Lung (tissue), 12 donors: Measurements from ENCODE around the gene AK3. TPM values are rescaled to one million over a fixed set of nuclear protein-coding genes. Genes with fewer than 3 reads are reported as not detected.
A peak's percentile ranks its signal among the peaks of the same experiment; 100 is the strongest.
"Not testable (repeated sequence)": the region's sequence is repeated elsewhere in the genome, so short reads cannot be mapped to it uniquely, and the experiment has no call there.

Source experiments
- ATAC-seq: fragments of 200-7000 bp; cut with Tn5 transposase; one replicate; pipeline ENCODE4 v1.9.1; 2020; ENCODE audit warnings: moderate number of reproducible peaks; ENCODE audit not compliant: insufficient read depth, low FRiP score
- DNase-seq, 3 donors: peaks; one replicate each; pipeline ENCODE4 v3.0.0-alpha.2; 2013 to 2017
- H3K27ac ChIP-seq, 2 donors: one replicate each; pipeline ENCODE4 v1.5.1; 2013; ENCODE audit warnings: mild to moderate bottlenecking in 2 of 2, moderate library complexity in 2 of 2, control low read depth in 1 of 2, inconsistent platforms in 1 of 2, low read depth in 1 of 2, low read length in 1 of 2
- H3K27me3 ChIP-seq, 3 donors: one replicate each; pipeline ENCODE4 v1.5.1; 2013; ENCODE audit warnings: low read length in 2 of 3; ENCODE audit not compliant: control insufficient read depth in 3 of 3, insufficient read depth in 3 of 3
- H3K36me3 ChIP-seq, 4 donors: one replicate each; pipeline ENCODE4 v1.5.1; 2013; ENCODE audit warnings: low read length in 4 of 4, mild to moderate bottlenecking in 1 of 4, moderate library complexity in 1 of 4; ENCODE audit not compliant: control insufficient read depth in 4 of 4, insufficient read depth in 4 of 4
- H3K4me1 ChIP-seq, 5 donors: one replicate each; pipeline ENCODE4 v1.5.1; 2013; ENCODE audit warnings: low read length in 5 of 5, mild to moderate bottlenecking in 2 of 5, moderate library complexity in 1 of 5; ENCODE audit not compliant: control insufficient read depth in 5 of 5, insufficient read depth in 5 of 5
- H3K4me3 ChIP-seq: one replicate; pipeline ENCODE4 v1.5.1; 2013; ENCODE audit warnings: mild to moderate bottlenecking, control low read depth, moderate library complexity
- H3K9ac ChIP-seq, 2 donors: one replicate each; pipeline ENCODE4 v1.5.1; 2013; ENCODE audit warnings: low read length in 2 of 2, control low read depth in 1 of 2; ENCODE audit not compliant: insufficient read depth in 1 of 2
- H3K9me3 ChIP-seq, 4 donors: one replicate each; pipeline ENCODE4 v1.5.1; 2013; ENCODE audit warnings: low read length in 3 of 4, mild to moderate bottlenecking in 1 of 4, moderate library complexity in 1 of 4; ENCODE audit not compliant: control insufficient read depth in 4 of 4, insufficient read depth in 3 of 4
- CTCF ChIP-seq: IDR thresholded peaks from 2 replicates; pipeline ENCODE4 v1.5.1; 2012; ENCODE audit warnings: mild to moderate bottlenecking; ENCODE audit errors: control extremely low read depth, extremely low read depth
- WGBS, 2 donors: extraction: QIAGEN DNeasy Blood & Tissue Kit; methylation state at CpG; one replicate each; pipeline ENCODE4 v1.1.7; 2013; 5-methylcytosine and 5-hydroxymethylcytosine counted together
- polyA plus RNA-seq, 2 donors: library from polyadenylated mRNA; stranded (reverse); fragments of 200-250 nt; gene quantifications; one replicate each; pipeline ENCODE4 v1.2.1, GENCODE V29; 2013
- total RNA-seq, 2 donors: library from RNA; depleted of rRNA in 1 of 2; stranded (reverse); fragments of >200 nt in 1 of 2; gene quantifications; one replicate each; pipeline ENCODE4 v1.2.1, GENCODE V29; 2014 to 2021
- donor health status: control.
- donor health status: control.
- donor health status: Bipolar disorder and iron deficiency.
- donor health status: healthy.
- donor health status: DM: yes; HTN: yes; CAD: no.

The AK3 gene
- total and polyA plus RNA-seq, 4 donors, result 22.4 to 62.7 (median 31.8) TPM

- H3K36me3 ChIP-seq, result no peaks in the 10 kb centered on the region
- WGBS, 2 donors, result 3% methylated on average over 63 to 70 of the region's 70 CpGs
- no peaks in the 10 kb centered on the region for H3K27me3 ChIP-seq
- ATAC-seq (peak; percentile 86), DNase-seq (peak; percentile 85 to 90 (median 89))
- peak within 1 kb of the TSS; percentile 76 to 91 for H3K27ac ChIP-seq
- peak within 1 kb of the TSS; percentile 72 for H3K4me3 ChIP-seq
- H3K9me3 ChIP-seq, result no peaks in the 10 kb centered on the region
- H3K4me1 ChIP-seq, result peaks cover 7 to 33% (median 8%) of the 10 kb centered on the region in 5 donors
- peak within 1 kb of the TSS; percentile 31 to 35 for H3K9ac ChIP-seq
- peak; percentile 65 for TF ChIP-seq CTCF
Observed at GRCh38 chr9:4662108-4662988, 78.7 kb downstream of the AK3 start, which contains the start of gene PLPP6. Gene PLPP6, plus strand, starts transcription at chr9:4662294. Its CDS starts 82 bp downstream, at chr9:4662376.

- peak overlapping the region in 1 of 2 donors; percentile 31 for H3K27ac ChIP-seq
- 2 to 8% methylated on average over 5 of the region's 5 CpGs for WGBS, 2 donors
- TF ChIP-seq CTCF, result no peak
- ATAC-seq, result no peak
- peak overlapping the region in 1 of 2 donors; percentile 35 for H3K9ac ChIP-seq
- H3K36me3 ChIP-seq, result no peaks in the 10 kb centered on the region
- peak in 2 of 3 donors; percentile 33 to 43 for DNase-seq
- peaks cover 7 to 33% (median 8%) of the 10 kb centered on the region in 5 donors for H3K4me1 ChIP-seq
- no peak overlapping the region for H3K4me3 ChIP-seq
- H3K9me3 ChIP-seq, result no peaks in the 10 kb centered on the region
- no peaks in the 10 kb centered on the region for H3K27me3 ChIP-seq
Observed at GRCh38 chr9:4661611-4662010, 79.4 kb downstream of the AK3 start.

- H3K9me3 ChIP-seq, result no peaks in the 10 kb centered on the region
- no peak overlapping the region for H3K4me3 ChIP-seq
- H3K9ac ChIP-seq, result no peak overlapping the region
- peaks cover 0 to under 1% (median 0%) of the 10 kb centered on the region in 4 donors for H3K36me3 ChIP-seq
- no peaks in the 10 kb centered on the region for H3K27me3 ChIP-seq
- peaks cover 7 to 31% (median 8%) of the 10 kb centered on the region in 5 donors for H3K4me1 ChIP-seq
- ATAC-seq (no peak), DNase-seq (no peak)
- 76 to 89% methylated on average over 1 of the region's 1 CpG for WGBS, 2 donors
- no peak for TF ChIP-seq CTCF
- H3K27ac ChIP-seq, result no peak overlapping the region
Observed at GRCh38 chr9:4661165-4661564, 79.8 kb downstream of the AK3 start.

- not testable (repeated sequence) for ATAC-seq, H3K4me3 ChIP-seq, H3K27ac ChIP-seq, H3K36me3 ChIP-seq, H3K9ac ChIP-seq, H3K27me3 ChIP-seq, DNase-seq, H3K9me3 ChIP-seq
- WGBS, 2 donors, result 89 to 92% methylated on average over 4 of the region's 5 CpGs
- peaks cover 7 to 27% (median 8%) of the 10 kb centered on the region in 5 donors for H3K4me1 ChIP-seq
Observed at GRCh38 chr9:4660665-4661064, 80.3 kb downstream of the AK3 start.
